Measurements from ENCODE around the gene NRXN3. TPM values are rescaled to one million over a fixed set of nuclear protein-coding genes. Genes with fewer than 3 reads are reported as not detected.

Gene NRXN3
- total and polyA plus RNA-seq, 2 of the 4 experiments (the other 2 are of a cell fraction) = 4.8 to 25.1 TPM

- DNase-seq (no peak), ATAC-seq (ENCODE audit: low read depth) (no peak)
- Histone ChIP-seq H3K23ac (ENCODE audit: low read depth, low read length) (no peak overlapping the region), H4K20me1 (ENCODE audit: insufficient read depth, low read length) (no peaks in the 10 kb centered on the region), H3K4me1 (ENCODE audit: control insufficient read depth, insufficient read depth, low read length) (no peaks in the 10 kb centered on the region), H3K14ac (replicated peaks; ENCODE audit: low read depth, low read length) (no peak overlapping the region), H3K36me3 (ENCODE audit: control insufficient read depth, insufficient read depth, low read length) (no peaks in the 10 kb centered on the region), H3K27ac (ENCODE audit: insufficient read depth, low read length) (no peak overlapping the region), H3K9ac (ENCODE audit: low read depth, low read length) (no peak overlapping the region), H3K18ac (ENCODE audit: low read depth, low read length) (no peak overlapping the region), H2AFZ (replicated peaks; ENCODE audit: low read length, poor library complexity) (no peak overlapping the region), H2BK20ac (ENCODE audit: low read depth, low read length) (no peak overlapping the region), H3K79me1 (ENCODE audit: low read depth in 1 of 2, low read length in 2 of 2) (no peaks in the 10 kb centered on the region), H4K91ac (ENCODE audit: insufficient read depth, low read depth, low read length) (no peak overlapping the region), H3K9me1 (ENCODE audit: insufficient read depth, low read length) (no peaks in the 10 kb centered on the region), H3K4me3 (ENCODE audit: insufficient read depth, low read depth, low read length) (no peak overlapping the region), H3K56ac (ENCODE audit: extremely low read depth, insufficient read depth, low read length) (no peak overlapping the region), H2AK9ac (replicated peaks; ENCODE audit: low read depth, low read length, poor library complexity) (no peak overlapping the region), H4K8ac (ENCODE audit: low read depth in 2 of 2, low read length in 2 of 2) (no peak overlapping the region), H2AK5ac (ENCODE audit: low read depth, low read length) (no peak overlapping the region), H3K4me2 (ENCODE audit: low read depth, low read length) (no peak overlapping the region), H4K5ac (ENCODE audit: low read depth, low read length) (no peak overlapping the region), H2BK15ac (ENCODE audit: low read depth, low read length) (no peak overlapping the region), H2BK120ac (ENCODE audit: low read depth, low read length) (no peak overlapping the region), H3K9me3 (ENCODE audit: control insufficient read depth, insufficient read depth, low read length) (peaks cover 26% of the 10 kb centered on the region), H2BK5ac (ENCODE audit: low read depth, low read length, poor library complexity, severe bottlenecking) (no peak overlapping the region), H3K27me3 (ENCODE audit: control insufficient read depth, insufficient read depth, low read length) (no peaks in the 10 kb centered on the region), H3K4ac (ENCODE audit: low read depth, low read length) (no peak overlapping the region)
- no CpG with 5 or more reads among the region's 2 CpGs for WGBS, 2 experiments (ENCODE audit: extremely low coverage in 2 of 2, insufficient read length in 1 of 2)
- intact Hi-C loops (cut with micrococcal nuclease) (no loop called here), dilution Hi-C loops (cut with HindIII; ENCODE audit: low sequenced_read_pairs, unreplicated experiment) (no loop called here), in situ Hi-C loops (cut with MboI; ENCODE audit: low sequenced_read_pairs) (no loop called here)
- POLR2A ChIA-PET (ENCODE audit: unreplicated experiment) = no interaction called here
- no TSS peak for BruUV-seq (replicated peaks)
- TF ChIP-seq RAD21 (IDR thresholded peaks at IDR 0.05; ENCODE audit: low read length) = no peak
- no peak for TF ChIP-seq MXI1 (IDR thresholded peaks at IDR 0.05; ENCODE audit: borderline replicate concordance, low read depth, low read length)
- TF ChIP-seq RCOR1 (IDR thresholded peaks at IDR 0.05; ENCODE audit: insufficient replicate concordance, low read length) = no peak
- no peak for TF ChIP-seq MAZ (IDR thresholded peaks at IDR 0.05; ENCODE audit: borderline replicate concordance, low read depth, low read length)
- TF ChIP-seq RFX5 (IDR thresholded peaks at IDR 0.05; ENCODE audit: low read depth, low read length) = no peak
- TF ChIP-seq USF2 (IDR thresholded peaks at IDR 0.05; ENCODE audit: low read depth, low read length) = no peak
- TF ChIP-seq, protein P1, sequence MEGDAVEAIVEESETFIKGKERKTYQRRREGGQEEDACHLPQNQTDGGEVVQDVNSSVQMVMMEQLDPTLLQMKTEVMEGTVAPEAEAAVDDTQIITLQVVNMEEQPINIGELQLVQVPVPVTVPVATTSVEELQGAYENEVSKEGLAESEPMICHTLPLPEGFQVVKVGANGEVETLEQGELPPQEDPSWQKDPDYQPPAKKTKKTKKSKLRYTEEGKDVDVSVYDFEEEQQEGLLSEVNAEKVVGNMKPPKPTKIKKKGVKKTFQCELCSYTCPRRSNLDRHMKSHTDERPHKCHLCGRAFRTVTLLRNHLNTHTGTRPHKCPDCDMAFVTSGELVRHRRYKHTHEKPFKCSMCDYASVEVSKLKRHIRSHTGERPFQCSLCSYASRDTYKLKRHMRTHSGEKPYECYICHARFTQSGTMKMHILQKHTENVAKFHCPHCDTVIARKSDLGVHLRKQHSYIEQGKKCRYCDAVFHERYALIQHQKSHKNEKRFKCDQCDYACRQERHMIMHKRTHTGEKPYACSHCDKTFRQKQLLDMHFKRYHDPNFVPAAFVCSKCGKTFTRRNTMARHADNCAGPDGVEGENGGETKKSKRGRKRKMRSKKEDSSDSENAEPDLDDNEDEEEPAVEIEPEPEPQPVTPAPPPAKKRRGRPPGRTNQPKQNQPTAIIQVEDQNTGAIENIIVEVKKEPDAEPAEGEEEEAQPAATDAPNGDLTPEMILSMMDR (conservative IDR thresholded peaks at IDR 0.05; ENCODE audit: low read depth, low read length) = no peak
- TF ChIP-seq POLR2A (IDR thresholded peaks at IDR 0.05; ENCODE audit: low read depth, low read length) = no peak
- CTCF ChIA-PET = no interaction called here
These were observed 165.4 kb downstream of the NRXN3 start for GRCh38 chr14:78335531-78335930.

Measured in IMR-90 (cell line).